Caco-2 (cell line): ENCODE results near the gene DENND1A. TPM values are rescaled to one million over a fixed set of nuclear protein-coding genes. Genes with fewer than 3 reads are reported as not detected.
"Not testable (repeated sequence)": the region's sequence is repeated elsewhere in the genome, so short reads cannot be mapped to it uniquely, and the experiment has no call there.

ENCODE experiments used
- BruUV-seq: library from RNA; stranded (reverse); fragments of 400-500 nt; replicated peaks from 2 replicates; lab custom pipeline; 2021; lab: Mats Ljungman, UMichigan
- CTCF ChIA-PET: fragments of 300-600 bp; sonication (Branson Sonifier 250); formaldehyde crosslinking; loops from one replicate; lab custom pipeline; 2022; ENCODE audit warnings: antibody characterized with exemption; lab: Charles Lee
- POLR2A ChIA-PET: fragments of 300-600 bp; sonication (Branson Sonifier 250); formaldehyde crosslinking; loops from one replicate; lab custom pipeline; 2022; ENCODE audit warnings: antibody characterized with exemption; lab: Charles Lee
- DNase-seq, 2 experiments: peaks; one replicate each; pipeline versions ENCODE4 v3.0.0 to v3.0.0-alpha.2; 2020 to 2022
- H3K27me3 ChIP-seq: replicated peaks from 2 replicates; pipeline ENCODE4 v1.6.0; 2011; ENCODE audit warnings: low read length; ENCODE audit not compliant: control insufficient read depth, insufficient read depth
- H3K36me3 ChIP-seq: 2 replicates; pipeline ENCODE4 v1.5.1; 2011; ENCODE audit warnings: low read length; ENCODE audit not compliant: control insufficient read depth, insufficient read depth
- H3K4me1 ChIP-seq: fragments of 250-450 bp; sonication (Bioruptor Pico); 2 replicates; pipeline ENCODE4 v1.5.1; 2020; ENCODE audit warnings: mild to moderate bottlenecking
- H3K4me3 ChIP-seq: 2 replicates; pipeline ENCODE4 v1.5.1; 2011; ENCODE audit warnings: low read depth, mild to moderate bottlenecking, control low read depth, low read length
- H3K9me3 ChIP-seq: fragments of 250-450 bp; sonication (Bioruptor Pico); 2 replicates; pipeline ENCODE4 v1.5.1; 2020; ENCODE audit warnings: mild to moderate bottlenecking, moderate library complexity
- H3K27ac Mint-ChIP-seq: one replicate; pipeline ENCODE4 v1.8.0; 2022; ENCODE audit warnings: mixed read lengths; ENCODE audit not compliant: unreplicated experiment
- H3K27me3 Mint-ChIP-seq: one replicate; pipeline ENCODE4 v1.8.0; 2022; ENCODE audit warnings: mixed read lengths; ENCODE audit not compliant: insufficient read depth, unreplicated experiment
- H3K36me3 Mint-ChIP-seq: one replicate; pipeline ENCODE4 v1.8.0; 2022; ENCODE audit warnings: mild to moderate bottlenecking, mixed read lengths; ENCODE audit not compliant: insufficient read depth, unreplicated experiment
- H3K4me1 Mint-ChIP-seq: one replicate; pipeline ENCODE4 v1.8.0; 2022; ENCODE audit warnings: low read depth, mixed read lengths; ENCODE audit not compliant: unreplicated experiment
- H3K4me3 Mint-ChIP-seq: one replicate; pipeline ENCODE4 v1.8.0; 2022; ENCODE audit warnings: mild to moderate bottlenecking, moderate library complexity, mixed read lengths; ENCODE audit not compliant: unreplicated experiment
- H3K9me3 Mint-ChIP-seq: one replicate; pipeline ENCODE4 v1.8.0; 2022; ENCODE audit warnings: mixed read lengths; ENCODE audit not compliant: unreplicated experiment
- intact Hi-C: fragments of 100-400 bp; cut with micrococcal nuclease; formaldehyde crosslinking; loops from one replicate; pipeline ENCODE4 v1.10.0; 2022; ENCODE audit not compliant: unreplicated experiment
- total RNA-seq: library from RNA; stranded (reverse); gene quantifications from 2 replicates; pipeline ENCODE4 v1.2.3, GENCODE V29; 2022
- TF ChIP-seq, protein P1 (sequence below), 2 experiments: fragments of 200-600 bp in 1 of 2; IDR thresholded peaks; 1 replicate in 1 of 2; 2 replicates in 1 of 2; pipeline versions ENCODE4 v1.5.1 to v1.8.0; 2011 to 2022; ENCODE audit warnings: antibody characterized with exemption in 1 of 2, control low read depth in 1 of 2, inconsistent platforms in 1 of 2, low read depth in 1 of 2, low read length in 1 of 2, mild to moderate bottlenecking in 1 of 2, moderate library complexity in 1 of 2; ENCODE audit not compliant: insufficient read depth in 1 of 2, severe bottlenecking in 1 of 2, unreplicated experiment in 1 of 2

Gene DENND1A
- total RNA-seq, 1 experiment from 2014 or later, result 41.6 TPM

DNA sequence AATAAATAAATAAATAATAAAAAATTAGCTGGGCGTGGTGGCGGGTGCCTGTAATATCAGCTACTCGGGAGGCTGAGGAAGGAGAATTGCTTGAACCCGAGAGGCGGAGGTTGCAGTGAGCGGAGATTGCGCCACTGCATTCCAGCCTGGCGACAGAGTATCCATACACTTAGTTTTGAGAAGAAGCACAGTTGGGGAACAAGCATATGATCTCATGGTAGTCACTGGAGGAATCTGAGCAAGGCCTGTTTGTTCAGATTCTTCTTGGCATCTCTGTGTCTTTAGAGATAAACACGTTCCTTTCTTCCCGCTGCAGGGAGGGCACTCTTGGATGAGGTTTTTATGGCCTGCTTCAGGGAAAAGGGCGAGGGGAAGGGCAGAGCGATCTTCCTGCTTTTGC lies 15.6 kb upstream of the DENND1A start:
- Histone ChIP-seq H3K27me3 (no peaks in the 10 kb centered on the region), H3K9me3 (no peaks in the 10 kb centered on the region), H3K36me3 (no peaks in the 10 kb centered on the region), H3K4me3 (no peak overlapping the region), H3K4me1 (peaks cover 9% of the 10 kb centered on the region)
- intact Hi-C loops, result no loop called here
- H3K9me3 Mint-ChIP-seq, result no peaks in the 10 kb centered on the region
- POLR2A ChIA-PET, result no interaction called here
- no peaks in the 10 kb centered on the region for H3K27me3 Mint-ChIP-seq
- CTCF ChIA-PET, result no interaction called here
- peak; percentile 34 to 55 for DNase-seq
- H3K4me1 Mint-ChIP-seq, result peaks cover 13% of the 10 kb centered on the region
- peak overlapping the region; percentile 55 for H3K27ac Mint-ChIP-seq
- TF ChIP-seq, protein P1, sequence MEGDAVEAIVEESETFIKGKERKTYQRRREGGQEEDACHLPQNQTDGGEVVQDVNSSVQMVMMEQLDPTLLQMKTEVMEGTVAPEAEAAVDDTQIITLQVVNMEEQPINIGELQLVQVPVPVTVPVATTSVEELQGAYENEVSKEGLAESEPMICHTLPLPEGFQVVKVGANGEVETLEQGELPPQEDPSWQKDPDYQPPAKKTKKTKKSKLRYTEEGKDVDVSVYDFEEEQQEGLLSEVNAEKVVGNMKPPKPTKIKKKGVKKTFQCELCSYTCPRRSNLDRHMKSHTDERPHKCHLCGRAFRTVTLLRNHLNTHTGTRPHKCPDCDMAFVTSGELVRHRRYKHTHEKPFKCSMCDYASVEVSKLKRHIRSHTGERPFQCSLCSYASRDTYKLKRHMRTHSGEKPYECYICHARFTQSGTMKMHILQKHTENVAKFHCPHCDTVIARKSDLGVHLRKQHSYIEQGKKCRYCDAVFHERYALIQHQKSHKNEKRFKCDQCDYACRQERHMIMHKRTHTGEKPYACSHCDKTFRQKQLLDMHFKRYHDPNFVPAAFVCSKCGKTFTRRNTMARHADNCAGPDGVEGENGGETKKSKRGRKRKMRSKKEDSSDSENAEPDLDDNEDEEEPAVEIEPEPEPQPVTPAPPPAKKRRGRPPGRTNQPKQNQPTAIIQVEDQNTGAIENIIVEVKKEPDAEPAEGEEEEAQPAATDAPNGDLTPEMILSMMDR (IDR thresholded peaks at IDR 0.05; ENCODE audit: insufficient read depth in 1 of 2, low read depth in 1 of 2, low read length in 1 of 2, severe bottlenecking in 1 of 2, unreplicated experiment in 1 of 2), result no peak
- no TSS peak for BruUV-seq
- H3K36me3 Mint-ChIP-seq, result no peaks in the 10 kb centered on the region
- peak overlapping the region; percentile 27 for H3K4me3 Mint-ChIP-seq

DNA sequence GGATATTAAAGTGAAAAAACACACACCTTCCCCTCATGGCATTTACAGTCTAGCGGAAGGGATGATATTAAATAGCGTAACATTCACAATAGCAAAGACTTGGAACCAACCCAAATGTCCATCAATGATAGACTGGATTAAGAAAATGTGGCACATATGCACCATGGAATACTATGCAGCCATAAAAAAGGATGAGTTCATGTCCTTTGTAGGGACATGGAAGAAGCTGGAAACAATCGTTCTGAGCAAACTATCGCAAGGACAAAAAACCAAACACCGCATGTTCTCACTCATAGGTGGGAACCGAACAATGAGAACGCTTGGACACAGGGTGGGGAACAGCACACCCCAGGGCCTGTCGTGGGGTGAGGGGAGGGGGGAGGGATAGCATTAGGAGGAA lies 14.5 kb upstream of the DENND1A start:
- H3K9me3 ChIP-seq, H3K36me3 Mint-ChIP-seq, DNase-seq, H3K9me3 Mint-ChIP-seq, BruUV-seq, H3K4me3 ChIP-seq, H3K4me1 ChIP-seq, H3K4me3 Mint-ChIP-seq, H3K36me3 ChIP-seq, H3K27me3 Mint-ChIP-seq, POLR2A ChIA-PET, H3K27me3 ChIP-seq, intact Hi-C loops: not testable (repeated sequence)
- Mint-ChIP-seq H3K27ac (peak overlapping the region; percentile 4), H3K4me1 (peaks cover 13% of the 10 kb centered on the region)
- CTCF ChIA-PET, result interaction anchor here (0.6 kb wide), 1 partner anchor 252 kb away, joined by 3 read pairs; no protein-coding TSS in a partner anchor

DNA sequence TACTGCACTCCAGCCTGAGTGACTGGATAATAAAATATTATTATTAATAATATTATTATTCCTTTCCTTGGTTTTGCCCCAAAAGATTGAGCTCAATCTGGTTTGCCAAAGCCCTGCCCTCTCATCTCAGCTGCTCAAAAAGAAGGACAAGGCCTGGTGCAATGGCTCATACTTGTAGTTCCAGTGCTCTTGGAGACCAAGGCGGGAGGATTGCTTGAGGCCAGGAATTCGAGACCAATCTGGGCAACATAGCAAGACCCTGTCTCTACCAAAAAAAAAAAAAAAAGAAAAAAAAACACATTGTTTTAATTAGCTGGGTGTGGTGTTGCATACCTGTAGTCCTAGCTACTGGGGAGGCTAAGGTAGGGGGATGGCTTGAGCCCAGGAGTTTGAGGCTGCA lies 13.7 kb upstream of the DENND1A start:
- H3K36me3 Mint-ChIP-seq, result no peaks in the 10 kb centered on the region
- H3K4me1 ChIP-seq, result peaks cover 9% of the 10 kb centered on the region
- ChIA-PET POLR2A (no interaction called here), CTCF (interaction anchor here (0.6 kb wide), 1 partner anchor 251 kb away, joined by 3 read pairs; no protein-coding TSS in a partner anchor)
- no peaks in the 10 kb centered on the region for H3K27me3 ChIP-seq
- no peak overlapping the region for H3K27ac Mint-ChIP-seq
- TF ChIP-seq, protein P1 (IDR thresholded peaks at IDR 0.05; ENCODE audit: insufficient read depth in 1 of 2, low read depth in 1 of 2, low read length in 1 of 2, severe bottlenecking in 1 of 2, unreplicated experiment in 1 of 2), result no peak
- no peaks in the 10 kb centered on the region for H3K9me3 ChIP-seq
- no peaks in the 10 kb centered on the region for H3K27me3 Mint-ChIP-seq
- no TSS peak for BruUV-seq
- no peak overlapping the region for H3K4me3 ChIP-seq
- peaks cover 13% of the 10 kb centered on the region for H3K4me1 Mint-ChIP-seq
- no peaks in the 10 kb centered on the region for H3K9me3 Mint-ChIP-seq
- no peak for DNase-seq
- intact Hi-C loops, result no loop called here
- H3K4me3 Mint-ChIP-seq, result no peak overlapping the region
- no peaks in the 10 kb centered on the region for H3K36me3 ChIP-seq
